Stimulated activated CD8-positive, alpha-beta memory T cell treated with anti-CD3 and anti-CD28 coated beads, Interleukin-12 subunit alpha, Interleukin-12 subunit beta, amount 100 ng/mL, for 4 hours (primary cell): Measurements from ENCODE around the gene G6PC2.
"Not testable (repeated sequence)": the region's sequence is repeated elsewhere in the genome, so short reads cannot be mapped to it uniquely, and the experiment has no call there.

ENCODE experiments used
- DNase-seq: peaks from one replicate; pipeline ENCODE4 v3.0.0-alpha.2; 2020; ENCODE audit warnings: low read depth

Gene G6PC2

GRCh38 chr2:168901003-168901402 is at the start of gene G6PC2:
Gene G6PC2, plus strand, starts transcription at chr2:168901291. Its CDS starts 41 bp downstream, at chr2:168901332.
- DNase-seq: no peak

GRCh38 chr2:168851674-168852320 is 49.3 kb upstream of the G6PC2 start:
- no peak for DNase-seq

- DNase-seq: no peak
Observed at GRCh38 chr2:168852481-168852880, 48.6 kb upstream of the G6PC2 start.

GRCh38 chr2:168853471-168853870 is 47.6 kb upstream of the G6PC2 start:
- DNase-seq: no peak

GRCh38 chr2:168854651-168855050 is 46.4 kb upstream of the G6PC2 start:
- no peak for DNase-seq

GRCh38 chr2:168855601-168856000 is 45.5 kb upstream of the G6PC2 start:
- DNase-seq: no peak

- DNase-seq: no peak
Observed at GRCh38 chr2:168858146-168858545, 42.9 kb upstream of the G6PC2 start.

GRCh38 chr2:168867164-168867563 is 33.9 kb upstream of the G6PC2 start:
- not testable (repeated sequence) for DNase-seq

- not testable (repeated sequence) for DNase-seq
Observed at GRCh38 chr2:168870369-168870768, 30.7 kb upstream of the G6PC2 start.

- DNase-seq: not testable (repeated sequence)
Observed at GRCh38 chr2:168870824-168871223, 30.3 kb upstream of the G6PC2 start.

GRCh38 chr2:168874368-168875054 is 26.6 kb upstream of the G6PC2 start:
- no peak for DNase-seq

- DNase-seq: not testable (repeated sequence)
Observed at GRCh38 chr2:168882163-168882562, 18.9 kb upstream of the G6PC2 start.

GRCh38 chr2:168884975-168885374 is 16.1 kb upstream of the G6PC2 start:
- DNase-seq: no peak

GRCh38 chr2:168889635-168890005 is 11.5 kb upstream of the G6PC2 start:
- no peak for DNase-seq

- peak; percentile 65 for DNase-seq
Observed at GRCh38 chr2:168890006-168890782, 10.9 kb upstream of the G6PC2 start, which contains the start of gene SPC25. Gene SPC25, minus strand, starts transcription at chr2:168890430. Its CDS starts 911 bp downstream, at chr2:168889519.

- no peak for DNase-seq
Observed at GRCh38 chr2:168892327-168892726, 8.8 kb upstream of the G6PC2 start.

GRCh38 chr2:168894101-168894500 is 7.0 kb upstream of the G6PC2 start:
- no peak for DNase-seq

GRCh38 chr2:168894720-168895119 is 6.4 kb upstream of the G6PC2 start:
- no peak for DNase-seq

GRCh38 chr2:168895771-168896170 is 5.3 kb upstream of the G6PC2 start:
- no peak for DNase-seq

- DNase-seq: no peak
Observed at GRCh38 chr2:168896783-168897182, 4.3 kb upstream of the G6PC2 start.

- no peak for DNase-seq
Observed at GRCh38 chr2:168897449-168897848, 3.6 kb upstream of the G6PC2 start.

- DNase-seq: no peak
Observed at GRCh38 chr2:168903888-168904287, 2.8 kb downstream of the G6PC2 start.

GRCh38 chr2:168904358-168904757 is 3.3 kb downstream of the G6PC2 start:
- no peak for DNase-seq
